Duodenal mucosa (tissue), 2 donors: Measurements from ENCODE around the gene FBXL19.
"Not testable (repeated sequence)": the region's sequence is repeated elsewhere in the genome, so short reads cannot be mapped to it uniquely, and the experiment has no call there.

ENCODE experiments used
- H3K27ac ChIP-seq: one replicate; pipeline ENCODE4 v1.7.0; 2013; ENCODE audit warnings: low read depth, low read length
- H3K27me3 ChIP-seq, 2 donors: one replicate each; pipeline ENCODE4 v1.7.0; 2013; ENCODE audit warnings: low read length in 2 of 2, control low read depth in 1 of 2; ENCODE audit not compliant: insufficient read depth in 2 of 2, control insufficient read depth in 1 of 2
- H3K36me3 ChIP-seq, 2 donors: one replicate each; pipeline ENCODE4 v1.7.0; 2013; ENCODE audit warnings: low read length in 2 of 2, control low read depth in 1 of 2; ENCODE audit not compliant: insufficient read depth in 2 of 2, control insufficient read depth in 1 of 2
- H3K4me1 ChIP-seq, 2 donors: one replicate each; pipeline ENCODE4 v1.7.0; 2013; ENCODE audit warnings: low read length in 2 of 2, control low read depth in 1 of 2; ENCODE audit not compliant: insufficient read depth in 2 of 2, control insufficient read depth in 1 of 2
- H3K4me3 ChIP-seq, 2 donors: one replicate each; pipeline ENCODE4 v1.7.0; 2013; ENCODE audit warnings: low read length in 2 of 2, low read depth in 1 of 2
- H3K9ac ChIP-seq, 2 donors: one replicate each; pipeline ENCODE4 v1.7.0; 2013; ENCODE audit warnings: low read length in 2 of 2, low read depth in 1 of 2
- H3K9me3 ChIP-seq, 2 donors: one replicate each; pipeline ENCODE4 v1.7.0; 2013; ENCODE audit warnings: low read length in 2 of 2, control low read depth in 1 of 2; ENCODE audit not compliant: control insufficient read depth in 1 of 2

FBXL19 gene

DNA sequence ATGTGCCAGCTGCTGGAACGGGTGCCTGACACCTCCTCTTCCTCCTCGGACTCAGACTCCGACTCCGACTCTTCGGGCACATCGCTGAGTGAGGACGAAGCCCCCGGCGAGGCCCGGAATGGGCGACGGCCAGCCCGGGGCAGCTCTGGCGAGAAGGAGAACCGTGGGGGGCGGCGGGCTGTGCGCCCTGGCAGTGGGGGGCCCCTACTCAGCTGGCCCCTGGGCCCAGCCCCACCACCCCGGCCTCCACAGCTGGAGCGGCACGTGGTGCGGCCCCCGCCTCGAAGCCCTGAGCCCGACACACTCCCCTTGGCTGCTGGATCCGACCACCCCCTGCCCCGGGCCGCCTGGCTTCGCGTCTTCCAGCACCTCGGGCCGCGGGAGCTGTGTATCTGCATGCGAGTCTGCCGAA, 6.8 kb downstream of the FBXL19 start:
- Histone ChIP-seq H3K36me3 (peaks cover 9 to 37% of the 10 kb centered on the region in 2 donors), H3K27ac (no peak overlapping the region)

GRCh38 chr16:30931068-30931650, 7.8 kb downstream of the FBXL19 start:
- Histone ChIP-seq H3K4me3 (no peak overlapping the region), H3K36me3 (peaks cover 9 to 47% of the 10 kb centered on the region in 2 donors), H3K27me3 (no peaks in the 10 kb centered on the region), H3K27ac (no peak overlapping the region), H3K9ac (no peak overlapping the region), H3K4me1 (peaks cover 0 to 9% of the 10 kb centered on the region in 2 donors), H3K9me3 (no peaks in the 10 kb centered on the region)

More for the DNA sequence above, 6.8 kb downstream of the FBXL19 start:
- no peaks in the 10 kb centered on the region for H3K27me3 ChIP-seq
- H3K4me3 ChIP-seq, result no peak overlapping the region
- peaks cover under 1 to 5% of the 10 kb centered on the region in 2 donors for H3K4me1 ChIP-seq
- no peak overlapping the region for H3K9ac ChIP-seq
- H3K9me3 ChIP-seq, result no peaks in the 10 kb centered on the region

GRCh38 chr16:30934827-30935557, 11.6 kb downstream of the FBXL19 start:
- peaks cover 8 to 43% of the 10 kb centered on the region in 2 donors for H3K36me3 ChIP-seq

DNA sequence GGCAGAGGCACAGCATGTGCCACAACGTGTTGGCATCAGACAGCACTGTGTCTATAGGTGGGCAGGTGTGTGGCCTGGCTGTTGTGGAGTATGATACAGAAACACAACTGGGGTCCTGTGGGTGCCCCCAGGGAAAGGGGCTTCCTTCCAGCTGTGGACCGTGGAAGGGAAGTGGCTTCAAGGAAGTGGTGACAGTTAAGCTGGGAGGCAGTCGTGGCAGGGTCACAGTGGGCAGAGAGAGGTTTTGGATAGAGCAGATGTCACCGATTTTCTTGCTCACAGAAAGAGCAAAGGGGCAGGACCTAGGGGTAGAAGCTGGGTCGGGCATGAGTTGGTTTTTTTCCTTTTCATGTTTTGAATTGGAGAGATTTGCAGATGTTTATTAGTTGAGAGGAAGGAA, 14.3 kb downstream of the FBXL19 start:
- Histone ChIP-seq H3K27me3 (no peaks in the 10 kb centered on the region), H3K4me3 (no peak overlapping the region), H3K4me1 (peaks cover 8 to 21% of the 10 kb centered on the region in 2 donors), H3K9me3 (no peaks in the 10 kb centered on the region), H3K9ac (no peak overlapping the region), H3K36me3 (peaks cover 3 to 21% of the 10 kb centered on the region in 2 donors), H3K27ac (no peak overlapping the region)

More at GRCh38 chr16:30934827-30935557, 11.6 kb downstream of the FBXL19 start:
- Histone ChIP-seq H3K9me3 (no peaks in the 10 kb centered on the region), H3K27ac (no peak overlapping the region), H3K27me3 (no peaks in the 10 kb centered on the region), H3K4me3 (no peak overlapping the region), H3K4me1 (peaks cover 0 to 9% of the 10 kb centered on the region in 2 donors), H3K9ac (no peak overlapping the region)

- not testable (repeated sequence) for H3K27ac ChIP-seq, H3K4me3 ChIP-seq, H3K9ac ChIP-seq, H3K9me3 ChIP-seq, H3K27me3 ChIP-seq
- Histone ChIP-seq H3K4me1 (peaks cover 11 to 25% of the 10 kb centered on the region in 2 donors), H3K36me3 (peaks cover 5 to 30% of the 10 kb centered on the region in 2 donors)
Measured at GRCh38 chr16:30939571-30939970, 16.2 kb downstream of the FBXL19 start.

DNA sequence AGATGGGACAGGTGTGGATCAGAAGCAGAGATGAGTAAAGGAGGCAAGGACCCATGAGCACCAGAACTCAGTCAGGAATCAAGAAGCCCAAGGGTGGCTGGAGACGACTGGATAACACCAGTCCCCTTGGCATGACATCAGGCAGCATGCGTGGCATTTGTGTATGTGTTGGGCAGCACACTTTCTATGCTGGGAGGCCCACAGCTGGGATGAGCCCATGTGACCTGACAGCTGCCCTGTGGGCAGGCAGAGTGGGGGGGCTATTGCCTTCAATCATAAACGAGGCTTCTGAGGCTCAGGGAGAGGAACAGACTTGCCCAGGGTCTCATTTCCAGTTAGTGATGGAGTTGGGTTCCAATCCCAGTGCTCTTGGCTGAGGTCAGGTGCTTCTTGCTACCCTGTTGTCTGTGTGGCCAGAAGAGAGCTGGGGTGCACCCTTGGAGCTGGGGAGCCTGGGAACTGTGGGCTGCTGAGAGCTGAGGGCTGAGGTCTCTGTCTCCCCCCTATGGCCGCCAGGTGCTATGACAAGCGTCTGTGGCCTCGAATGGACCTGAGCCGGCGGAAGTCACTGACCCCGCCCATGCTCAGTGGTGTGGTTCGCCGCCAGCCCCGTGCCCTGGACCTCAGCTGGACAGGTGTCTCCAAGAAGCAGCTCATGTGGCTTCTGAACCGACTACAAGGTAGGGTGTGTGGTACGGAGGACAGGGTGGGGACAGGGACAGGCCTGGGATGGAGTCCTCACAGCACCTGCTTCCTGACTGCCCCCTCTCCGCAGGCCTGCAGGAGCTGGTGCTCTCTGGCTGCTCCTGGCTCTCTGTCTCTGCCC, 18.4 kb downstream of the FBXL19 start:
- no peaks in the 10 kb centered on the region for H3K27me3 ChIP-seq
- peaks cover 5 to 22% of the 10 kb centered on the region in 2 donors for H3K36me3 ChIP-seq
- H3K9me3 ChIP-seq, result no peaks in the 10 kb centered on the region
- H3K9ac ChIP-seq, result peak overlapping the region in 1 of 2 donors; percentile 66
- H3K27ac ChIP-seq, result no peak overlapping the region
- H3K4me3 ChIP-seq, result peak overlapping the region; percentile 32 to 44
- H3K4me1 ChIP-seq, result peaks cover 11 to 16% of the 10 kb centered on the region in 2 donors

GRCh38 chr16:30942426-30942806, 19.0 kb downstream of the FBXL19 start:
- Histone ChIP-seq H3K4me1 (peaks cover 11 to 16% of the 10 kb centered on the region in 2 donors), H3K9me3 (no peaks in the 10 kb centered on the region), H3K4me3 (peak overlapping the region; percentile 32 to 44), H3K36me3 (peaks cover 4 to 21% of the 10 kb centered on the region in 2 donors), H3K27ac (no peak overlapping the region), H3K9ac (peak overlapping the region in 1 of 2 donors; percentile 28), H3K27me3 (no peaks in the 10 kb centered on the region)

DNA sequence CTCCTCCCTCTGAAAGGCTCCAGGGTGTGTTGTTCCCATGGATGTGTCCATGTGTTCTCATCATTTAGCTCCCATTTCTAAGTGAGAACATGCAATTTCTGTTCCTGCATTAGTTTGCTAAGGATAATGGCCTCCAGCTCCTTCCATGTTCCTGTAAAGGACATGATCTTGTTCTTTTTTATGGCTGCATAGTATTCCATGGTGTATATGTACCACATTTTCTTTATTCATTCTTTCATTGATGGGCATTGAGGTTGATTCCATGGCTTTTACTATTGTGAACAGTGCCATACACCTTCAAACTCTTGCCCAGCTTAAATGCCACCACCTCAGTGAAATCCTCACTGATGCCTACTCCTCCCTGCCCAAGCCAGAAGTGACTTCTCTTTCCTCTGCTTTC, 21.0 kb downstream of the FBXL19 start:
- Histone ChIP-seq H3K4me3 (no peak overlapping the region), H3K4me1 (peaks cover 11 to 19% of the 10 kb centered on the region in 2 donors), H3K27me3 (no peaks in the 10 kb centered on the region), H3K27ac (no peak overlapping the region), H3K36me3 (peaks cover 2 to 21% of the 10 kb centered on the region in 2 donors), H3K9ac (no peak overlapping the region), H3K9me3 (no peaks in the 10 kb centered on the region)

- Histone ChIP-seq H3K27ac (no peak overlapping the region), H3K4me1 (peaks cover 32 to 35% of the 10 kb centered on the region in 2 donors), H3K9me3 (no peaks in the 10 kb centered on the region), H3K36me3 (peaks cover 2 to 21% of the 10 kb centered on the region in 2 donors), H3K9ac (no peak overlapping the region), H3K27me3 (no peaks in the 10 kb centered on the region), H3K4me3 (no peak overlapping the region)
Measured at GRCh38 chr16:30946671-30947540, 23.5 kb downstream of the FBXL19 start.
